ENCODE results near the gene INTS7. TPM values are rescaled to one million over a fixed set of nuclear protein-coding genes. Genes with fewer than 3 reads are reported as not detected.
"Not testable (repeated sequence)": the region's sequence is repeated elsewhere in the genome, so short reads cannot be mapped to it uniquely, and the experiment has no call there.

INTS7 gene
- total RNA-seq, 1 experiment from 2014 or later, result 35.5 TPM

DNA sequence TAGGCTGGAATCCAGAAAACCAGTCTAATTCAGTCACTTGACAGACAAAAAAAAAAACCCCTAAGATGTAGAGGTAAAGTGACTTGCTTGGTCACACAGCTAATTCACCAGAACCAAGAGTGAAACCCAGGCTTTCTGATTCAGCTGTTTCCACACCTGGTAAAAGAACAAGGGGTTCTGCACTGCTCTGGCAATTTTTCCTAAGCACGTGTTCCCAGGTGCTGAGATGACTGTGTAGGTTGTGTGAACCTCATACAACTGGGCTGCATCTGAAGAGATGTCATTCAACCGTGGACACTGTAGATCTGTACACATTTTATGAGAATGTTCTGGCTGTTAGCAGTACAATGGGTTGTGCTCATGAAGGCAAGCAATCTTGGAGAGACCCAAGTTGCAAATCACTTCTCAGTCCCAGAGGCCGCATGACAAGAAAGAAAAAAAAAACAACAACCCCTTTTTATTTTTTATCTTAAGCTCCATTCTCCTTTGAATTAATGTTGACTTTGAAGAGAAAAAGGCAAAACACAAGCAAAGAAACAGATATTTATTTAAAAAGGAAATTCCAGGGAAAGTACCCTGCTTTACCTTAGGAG lies 95.4 kb downstream of the INTS7 start:
- H3K27me3 ChIP-seq (ENCODE audit: control insufficient read depth, insufficient read depth, low read length), result no peaks in the 10 kb centered on the region
- H3K9me3 ChIP-seq (ENCODE audit: control insufficient read depth, insufficient read depth, low read depth, low read length), result no peaks in the 10 kb centered on the region
- BruUV-seq (replicated peaks), result no TSS peak
- ChIA-PET CTCF (interaction anchor here (0.6 kb wide), 1 partner anchor 205 kb away, joined by 3 read pairs; no protein-coding TSS in a partner anchor), POLR2A (no interaction called here)
- intact Hi-C loops (cut with micrococcal nuclease; ENCODE audit: unreplicated experiment) (loop anchor here (5.0 to 10.0 kb wide), 2 partner anchors 105 to 258 kb away; partner anchors contain the start of gene LPGAT1), in situ Hi-C loops (cut with HindIII; ENCODE audit: low pct_unique_long_range_greater_than_20kb, low sequenced_read_pairs) (no loop called here)
- TF ChIP-seq, protein P1, sequence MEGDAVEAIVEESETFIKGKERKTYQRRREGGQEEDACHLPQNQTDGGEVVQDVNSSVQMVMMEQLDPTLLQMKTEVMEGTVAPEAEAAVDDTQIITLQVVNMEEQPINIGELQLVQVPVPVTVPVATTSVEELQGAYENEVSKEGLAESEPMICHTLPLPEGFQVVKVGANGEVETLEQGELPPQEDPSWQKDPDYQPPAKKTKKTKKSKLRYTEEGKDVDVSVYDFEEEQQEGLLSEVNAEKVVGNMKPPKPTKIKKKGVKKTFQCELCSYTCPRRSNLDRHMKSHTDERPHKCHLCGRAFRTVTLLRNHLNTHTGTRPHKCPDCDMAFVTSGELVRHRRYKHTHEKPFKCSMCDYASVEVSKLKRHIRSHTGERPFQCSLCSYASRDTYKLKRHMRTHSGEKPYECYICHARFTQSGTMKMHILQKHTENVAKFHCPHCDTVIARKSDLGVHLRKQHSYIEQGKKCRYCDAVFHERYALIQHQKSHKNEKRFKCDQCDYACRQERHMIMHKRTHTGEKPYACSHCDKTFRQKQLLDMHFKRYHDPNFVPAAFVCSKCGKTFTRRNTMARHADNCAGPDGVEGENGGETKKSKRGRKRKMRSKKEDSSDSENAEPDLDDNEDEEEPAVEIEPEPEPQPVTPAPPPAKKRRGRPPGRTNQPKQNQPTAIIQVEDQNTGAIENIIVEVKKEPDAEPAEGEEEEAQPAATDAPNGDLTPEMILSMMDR (IDR thresholded peaks at IDR 0.05), result no peak
- TF ChIP-seq SIN3A (IDR thresholded peaks at IDR 0.05; ENCODE audit: borderline replicate concordance, insufficient read depth, low read depth, low read length) (no peak), REST (IDR thresholded peaks at IDR 0.05; ENCODE audit: insufficient read depth in 1 of 2, low read depth in 2 of 2, low read length in 1 of 2) (no peak), TCF7L2 (IDR thresholded peaks at IDR 0.05; ENCODE audit: low read depth, low read length) (no peak), POLR2AphosphoS5 (IDR thresholded peaks at IDR 0.05; ENCODE audit: low read depth, low read length) (no peak)
- H3K4me3 ChIP-seq (ENCODE audit: low read depth in 2 of 2, low read length in 2 of 2), result no peak overlapping the region
- 0 out of 2 replicates have a peak, but pooled peaks cover 3% of the 10 kb centered on the region for H3K36me3 ChIP-seq (ENCODE audit: control insufficient read depth, insufficient read depth, low read length)
- no peaks in the 10 kb centered on the region for H3K4me1 ChIP-seq (ENCODE audit: control insufficient read depth, insufficient read depth, low read length)
- DNase-seq (ENCODE audit: low read depth, low spot score), result no peak
- ATAC-seq, result no peak
- no peak overlapping the region for H3K27ac ChIP-seq (ENCODE audit: low read length)

DNA sequence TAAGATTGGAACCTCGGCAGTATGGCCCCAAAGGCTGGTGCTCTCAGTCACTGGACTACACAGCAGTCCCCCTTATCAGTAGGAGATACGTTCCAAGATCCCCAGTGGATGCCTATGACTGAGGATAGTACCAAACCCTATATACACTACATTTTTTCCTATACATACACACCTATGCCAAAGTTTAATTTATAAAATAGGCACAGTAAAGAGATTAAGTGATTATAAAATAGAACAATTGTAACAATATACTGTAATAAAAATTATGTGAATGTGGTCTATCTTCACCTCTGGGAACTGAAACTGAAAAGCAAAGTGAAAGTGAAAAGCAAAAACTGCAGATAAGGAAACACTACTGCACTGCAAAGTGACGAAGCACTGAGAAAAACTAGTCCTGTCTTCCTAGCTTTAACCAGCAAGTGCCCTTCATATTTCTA lies 96.8 kb downstream of the INTS7 start:
- intact Hi-C loops (cut with micrococcal nuclease; ENCODE audit: unreplicated experiment) (no loop called here), in situ Hi-C loops (cut with HindIII; ENCODE audit: low pct_unique_long_range_greater_than_20kb, low sequenced_read_pairs) (no loop called here)
- ChIA-PET POLR2A (no interaction called here), CTCF (no interaction called here)
- H3K4me1 ChIP-seq (ENCODE audit: control insufficient read depth, insufficient read depth, low read length), result no peaks in the 10 kb centered on the region
- no TSS peak for BruUV-seq (replicated peaks)
- H3K36me3 ChIP-seq (ENCODE audit: control insufficient read depth, insufficient read depth, low read length), result 0 out of 2 replicates have a peak, but pooled peaks cover 3% of the 10 kb centered on the region
- DNase-seq (ENCODE audit: low read depth, low spot score) (no peak), ATAC-seq (no peak)
- H3K9me3 ChIP-seq (ENCODE audit: control insufficient read depth, insufficient read depth, low read depth, low read length), result no peaks in the 10 kb centered on the region
- no peaks in the 10 kb centered on the region for H3K27me3 ChIP-seq (ENCODE audit: control insufficient read depth, insufficient read depth, low read length)
- no peak for TF ChIP-seq REST (IDR thresholded peaks at IDR 0.05; ENCODE audit: insufficient read depth in 1 of 2, low read depth in 2 of 2, low read length in 1 of 2)
- 0 out of 2 replicates have a peak, but pooled peaks have one; percentile 40 for TF ChIP-seq POLR2AphosphoS5 (IDR thresholded peaks at IDR 0.05; ENCODE audit: low read depth, low read length)
- no peak overlapping the region for H3K27ac ChIP-seq (ENCODE audit: low read length)
- H3K4me3 ChIP-seq (ENCODE audit: low read depth in 2 of 2, low read length in 2 of 2), result no peak overlapping the region

GRCh38 chr1:211937422-211937821 lies 97.9 kb downstream of the INTS7 start:
- BruUV-seq (replicated peaks); in situ Hi-C loops (cut with HindIII; ENCODE audit: low pct_unique_long_range_greater_than_20kb, low sequenced_read_pairs); ATAC-seq; intact Hi-C loops (cut with micrococcal nuclease; ENCODE audit: unreplicated experiment); H3K4me1 ChIP-seq (ENCODE audit: control insufficient read depth, insufficient read depth, low read length); CTCF ChIA-PET; H3K9me3 ChIP-seq (ENCODE audit: control insufficient read depth, insufficient read depth, low read depth, low read length); POLR2A ChIA-PET; DNase-seq (ENCODE audit: low read depth, low spot score); H3K36me3 ChIP-seq (ENCODE audit: control insufficient read depth, insufficient read depth, low read length); H3K27ac ChIP-seq (ENCODE audit: low read length); H3K4me3 ChIP-seq (ENCODE audit: low read depth in 2 of 2, low read length in 2 of 2); H3K27me3 ChIP-seq (ENCODE audit: control insufficient read depth, insufficient read depth, low read length): not testable (repeated sequence)
